Astrocyte (in vitro differentiated cells and primary cell): ENCODE results near the gene ARF6. TPM values are rescaled to one million over a fixed set of nuclear protein-coding genes. Genes with fewer than 3 reads are reported as not detected.
"Not testable (repeated sequence)": the region's sequence is repeated elsewhere in the genome, so short reads cannot be mapped to it uniquely, and the experiment has no call there.

Experiments
- DNase-seq: peaks from one replicate; pipeline ENCODE4 v3.0.0-alpha.2; 2010; ENCODE audit warnings: low read depth
- FAIRE-seq: peaks from 2 replicates; lab custom pipeline; 2011; peaks lifted over from hg19 to GRCh38; lab: Jason Lieb, UNC
- H2AFZ ChIP-seq: 2 replicates; pipeline ENCODE4 v1.6.0; 2012; ENCODE audit warnings: low read depth, low read length, inconsistent platforms
- H3K27ac ChIP-seq: 2 replicates; pipeline ENCODE4 v1.5.1; 2011; ENCODE audit warnings: low read depth, low read length, inconsistent platforms
- H3K27me3 ChIP-seq: 2 replicates; pipeline ENCODE4 v1.6.0; 2011; ENCODE audit warnings: low read length, inconsistent platforms; ENCODE audit not compliant: insufficient read depth
- H3K36me3 ChIP-seq: 2 replicates; pipeline ENCODE4 v1.5.1; 2011; ENCODE audit warnings: low read length, inconsistent platforms; ENCODE audit not compliant: insufficient read depth
- H3K4me1 ChIP-seq: 2 replicates; pipeline ENCODE4 v1.5.1; 2011; ENCODE audit warnings: low read length, inconsistent platforms; ENCODE audit not compliant: insufficient read depth
- H3K4me2 ChIP-seq: 2 replicates; pipeline ENCODE4 v1.6.0; 2012; ENCODE audit warnings: low read length, inconsistent platforms
- H3K4me3 ChIP-seq: 2 replicates; pipeline ENCODE4 v1.5.1; 2011; ENCODE audit warnings: low read depth, mild to moderate bottlenecking, low read length, inconsistent platforms; ENCODE audit not compliant: insufficient read depth
- H3K79me2 ChIP-seq: 2 replicates; pipeline ENCODE4 v1.6.0; 2012; ENCODE audit warnings: mild to moderate bottlenecking, low read length, inconsistent platforms; ENCODE audit not compliant: insufficient read depth
- H3K9ac ChIP-seq: 2 replicates; pipeline ENCODE4 v1.6.0; 2012; ENCODE audit warnings: mild to moderate bottlenecking, low read length, inconsistent platforms
- H3K9me3 ChIP-seq: 2 replicates; pipeline ENCODE4 v1.5.1; 2012; ENCODE audit warnings: low read depth, mild to moderate bottlenecking, low read length, inconsistent platforms; ENCODE audit not compliant: insufficient read depth
- H4K20me1 ChIP-seq: 2 replicates; pipeline ENCODE4 v1.6.0; 2012; ENCODE audit warnings: low read length, inconsistent platforms; ENCODE audit not compliant: insufficient read depth
- H3K27ac Mint-ChIP-seq: one replicate; pipeline ENCODE4 v1.8.0; 2021; ENCODE audit warnings: mild to moderate bottlenecking, mixed read lengths; ENCODE audit not compliant: unreplicated experiment
- H3K27me3 Mint-ChIP-seq: one replicate; pipeline ENCODE4 v1.8.0; 2021; ENCODE audit warnings: low read depth, mixed read lengths; ENCODE audit not compliant: unreplicated experiment
- H3K36me3 Mint-ChIP-seq: one replicate; pipeline ENCODE4 v1.8.0; 2021; ENCODE audit warnings: low read depth, mixed read lengths; ENCODE audit not compliant: unreplicated experiment
- H3K4me1 Mint-ChIP-seq: one replicate; pipeline ENCODE4 v1.8.0; 2021; ENCODE audit warnings: low read depth, mixed read lengths; ENCODE audit not compliant: unreplicated experiment
- H3K4me3 Mint-ChIP-seq: one replicate; pipeline ENCODE4 v1.8.0; 2021; ENCODE audit warnings: mild to moderate bottlenecking, moderate library complexity, mixed read lengths; ENCODE audit not compliant: unreplicated experiment
- H3K9me3 Mint-ChIP-seq: one replicate; pipeline ENCODE4 v1.8.0; 2021; ENCODE audit warnings: mild to moderate bottlenecking, mixed read lengths; ENCODE audit not compliant: unreplicated experiment
- EZH2 ChIP-seq: IDR thresholded peaks from 2 replicates; pipeline ENCODE4 v1.6.1; 2012; ENCODE audit warnings: mild to moderate bottlenecking, low read length, inconsistent platforms; ENCODE audit not compliant: insufficient read depth
- total RNA-seq: library from RNA; stranded (reverse); gene quantifications from 2 replicates; pipeline ENCODE4 v1.2.1, GENCODE V29; 2021
- TF ChIP-seq, protein P1 (sequence below): IDR thresholded peaks from 2 replicates; pipeline ENCODE4 v1.5.1; 2011; ENCODE audit warnings: low read depth, mild to moderate bottlenecking, inconsistent platforms, low read length, moderate library complexity; ENCODE audit not compliant: insufficient read depth

The ARF6 gene
- total RNA-seq, 1 donor from 2014 or later = 53.4 TPM

DNA sequence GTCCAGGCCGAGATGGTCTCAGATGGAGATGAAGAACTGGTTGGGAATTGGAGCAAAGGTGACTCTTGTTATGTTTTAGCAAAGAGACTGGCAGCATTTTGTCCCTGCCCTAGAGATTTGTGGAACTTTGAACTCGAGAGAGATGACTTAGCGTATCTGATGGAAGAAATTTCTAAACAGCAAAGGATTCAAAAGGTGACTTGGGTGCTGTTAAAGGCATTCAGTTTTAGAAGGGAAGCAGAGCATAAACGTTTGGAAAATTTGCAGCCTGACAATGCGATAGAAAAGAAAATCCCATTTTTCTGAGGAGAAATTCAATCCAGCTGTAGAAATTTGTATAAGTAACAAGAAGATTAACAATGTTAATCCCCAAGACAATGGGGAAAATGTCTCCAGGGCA is 44.0 kb downstream of the ARF6 start:
- not testable (repeated sequence) for H3K27me3 Mint-ChIP-seq, H3K27ac ChIP-seq, H3K36me3 Mint-ChIP-seq, H3K4me1 ChIP-seq, H2AFZ ChIP-seq, H3K79me2 ChIP-seq, H3K36me3 ChIP-seq, H3K4me3 Mint-ChIP-seq, FAIRE-seq, H4K20me1 ChIP-seq, H3K27ac Mint-ChIP-seq, DNase-seq, H3K9me3 ChIP-seq, H3K4me2 ChIP-seq, H3K9ac ChIP-seq, H3K4me3 ChIP-seq, H3K27me3 ChIP-seq
- Mint-ChIP-seq H3K9me3 (peaks cover 13% of the 10 kb centered on the region), H3K4me1 (peaks cover 16% of the 10 kb centered on the region)

DNA sequence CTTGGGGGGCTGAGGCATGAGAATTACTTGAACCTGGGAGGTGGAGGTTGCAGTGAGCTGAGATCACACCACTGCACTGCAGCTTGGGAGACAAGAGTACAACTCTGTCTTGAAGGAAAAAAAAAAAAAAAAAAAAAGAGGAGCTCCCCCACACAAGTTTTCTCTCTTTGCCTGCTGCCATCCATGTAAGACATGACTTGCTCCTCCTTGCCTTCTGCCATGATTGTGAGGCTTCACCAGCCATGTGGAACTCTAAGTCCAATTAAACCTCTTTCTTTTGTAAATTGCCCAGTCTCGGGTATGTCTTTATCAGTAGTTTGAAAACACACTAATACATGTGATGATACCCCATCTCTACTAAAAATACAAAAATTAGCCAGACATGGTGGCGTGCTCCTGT is 46.3 kb downstream of the ARF6 start:
- H3K9me3 Mint-ChIP-seq = peaks cover 13% of the 10 kb centered on the region
- not testable (repeated sequence) for H3K4me2 ChIP-seq, FAIRE-seq, H3K27me3 Mint-ChIP-seq, H3K4me1 ChIP-seq, H3K36me3 ChIP-seq, H3K9me3 ChIP-seq, H3K4me3 Mint-ChIP-seq, H3K27ac ChIP-seq, DNase-seq, H3K4me3 ChIP-seq, H3K27me3 ChIP-seq, H2AFZ ChIP-seq, H4K20me1 ChIP-seq, H3K79me2 ChIP-seq, H3K27ac Mint-ChIP-seq, H3K36me3 Mint-ChIP-seq, H3K9ac ChIP-seq
- H3K4me1 Mint-ChIP-seq = peaks cover 16% of the 10 kb centered on the region

DNA sequence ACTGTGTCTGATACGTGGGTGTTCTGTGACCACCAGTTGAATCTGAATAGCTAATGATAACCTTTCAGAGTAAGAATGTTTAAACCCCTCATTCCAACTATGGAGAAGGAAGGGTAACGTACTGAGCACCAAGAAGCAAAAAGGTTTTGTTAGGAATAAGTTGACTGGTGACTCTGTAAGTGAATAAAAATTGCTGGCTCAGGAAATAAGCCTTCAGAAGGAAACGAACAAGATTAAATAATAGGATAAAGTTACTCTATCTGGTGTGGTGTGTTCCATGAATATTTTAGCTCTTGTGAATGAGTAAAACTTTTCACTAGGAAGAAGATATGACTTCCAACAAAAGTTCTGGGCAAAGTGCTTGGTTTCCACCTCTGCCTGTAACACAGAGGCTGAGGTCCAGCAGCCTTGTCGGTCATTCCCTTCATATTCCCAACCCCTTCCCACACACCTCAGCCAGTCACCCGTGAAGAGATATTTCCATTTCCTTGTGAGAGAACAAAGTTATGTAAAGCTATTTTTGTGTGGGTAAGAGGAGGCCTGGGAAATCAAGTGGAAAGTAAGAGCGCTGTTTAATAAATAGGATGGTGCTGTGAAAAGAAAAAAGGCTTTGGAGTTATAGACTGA is 47.1 kb downstream of the ARF6 start:
- TF ChIP-seq EZH2 = no peak
- TF ChIP-seq, protein P1, sequence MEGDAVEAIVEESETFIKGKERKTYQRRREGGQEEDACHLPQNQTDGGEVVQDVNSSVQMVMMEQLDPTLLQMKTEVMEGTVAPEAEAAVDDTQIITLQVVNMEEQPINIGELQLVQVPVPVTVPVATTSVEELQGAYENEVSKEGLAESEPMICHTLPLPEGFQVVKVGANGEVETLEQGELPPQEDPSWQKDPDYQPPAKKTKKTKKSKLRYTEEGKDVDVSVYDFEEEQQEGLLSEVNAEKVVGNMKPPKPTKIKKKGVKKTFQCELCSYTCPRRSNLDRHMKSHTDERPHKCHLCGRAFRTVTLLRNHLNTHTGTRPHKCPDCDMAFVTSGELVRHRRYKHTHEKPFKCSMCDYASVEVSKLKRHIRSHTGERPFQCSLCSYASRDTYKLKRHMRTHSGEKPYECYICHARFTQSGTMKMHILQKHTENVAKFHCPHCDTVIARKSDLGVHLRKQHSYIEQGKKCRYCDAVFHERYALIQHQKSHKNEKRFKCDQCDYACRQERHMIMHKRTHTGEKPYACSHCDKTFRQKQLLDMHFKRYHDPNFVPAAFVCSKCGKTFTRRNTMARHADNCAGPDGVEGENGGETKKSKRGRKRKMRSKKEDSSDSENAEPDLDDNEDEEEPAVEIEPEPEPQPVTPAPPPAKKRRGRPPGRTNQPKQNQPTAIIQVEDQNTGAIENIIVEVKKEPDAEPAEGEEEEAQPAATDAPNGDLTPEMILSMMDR = no peak
- DNase-seq = peak; percentile 46
- Mint-ChIP-seq H3K4me3 (no peak overlapping the region), H3K36me3 (peaks cover 3% of the 10 kb centered on the region), H3K9me3 (peaks cover 13% of the 10 kb centered on the region), H3K27ac (peak overlapping the region; percentile 29), H3K4me1 (peaks cover 13% of the 10 kb centered on the region), H3K27me3 (no peaks in the 10 kb centered on the region)
- H3K4me1 ChIP-seq = no peaks in the 10 kb centered on the region
- no peaks in the 10 kb centered on the region for H3K79me2 ChIP-seq
- no peak for FAIRE-seq
- no peaks in the 10 kb centered on the region for H3K27me3 ChIP-seq
- H3K36me3 ChIP-seq = no peaks in the 10 kb centered on the region
- H3K4me3 ChIP-seq = no peak overlapping the region
- H3K27ac ChIP-seq = no peak overlapping the region
- H2AFZ ChIP-seq = no peak overlapping the region
- H3K4me2 ChIP-seq = no peak overlapping the region
- no peaks in the 10 kb centered on the region for H3K9me3 ChIP-seq
- H3K9ac ChIP-seq = no peak overlapping the region
- no peaks in the 10 kb centered on the region for H4K20me1 ChIP-seq
